ENCODE measurements around the gene CASP14. TPM values are rescaled to one million over a fixed set of nuclear protein-coding genes. Genes with fewer than 3 reads are reported as not detected.

CASP14 gene
- total and polyA plus RNA-seq, 2 of the 8 experiments (the other 6 are each of a cell fraction or from before 2014, with no cell fraction given): not detected

DNA sequence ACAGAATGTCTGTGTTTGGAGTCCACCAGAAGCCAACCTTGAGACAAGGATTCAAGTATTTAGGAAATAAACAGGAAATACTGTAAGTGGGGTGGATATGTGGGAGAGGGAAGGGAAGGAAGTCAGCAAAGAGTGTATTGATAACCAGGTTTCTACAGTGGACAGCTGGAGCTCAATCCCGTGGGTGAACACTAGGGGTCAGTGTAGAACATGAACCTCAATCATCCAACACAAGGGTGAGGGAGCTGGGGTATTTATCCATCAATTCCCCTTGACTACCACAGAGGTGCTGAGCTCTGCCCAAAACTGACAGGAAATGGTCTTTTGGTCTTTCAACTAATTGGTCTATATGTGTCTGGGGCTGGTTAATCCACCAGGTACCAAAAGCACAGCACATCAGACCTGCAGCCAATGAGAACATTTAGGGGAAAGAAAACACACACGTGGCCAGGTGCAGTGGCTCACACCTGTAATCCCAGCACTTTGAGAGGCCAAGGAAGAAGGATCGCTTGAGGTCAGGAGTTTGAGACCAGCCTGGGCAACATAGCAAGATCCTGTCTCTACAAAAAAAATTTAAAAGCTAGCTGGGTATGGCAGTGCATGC, 52.3 kb downstream of the CASP14 start:
- peak; percentile 92 for FAIRE-seq
- Histone ChIP-seq H3K23ac (ENCODE audit: insufficient read length) (no peak overlapping the region), H3K27ac (ENCODE audit: low read depth, low read length) (no peak overlapping the region)

More for the DNA sequence above, 52.3 kb downstream of the CASP14 start:
- no peak overlapping the region for H2BK12ac ChIP-seq (ENCODE audit: low read depth, low read length)
- peak overlapping the region; percentile 40; the same call in 1 of the 2 replicates for H2BK15ac ChIP-seq (ENCODE audit: low read length)
- H3K4me3 ChIP-seq (ENCODE audit: extremely low read depth in 1 of 4, insufficient read depth in 2 of 4, low read depth in 3 of 4, low read length in 4 of 4): no peak overlapping the region
- H3K4ac ChIP-seq (replicated peaks; ENCODE audit: insufficient read length, low read depth, low read length): no peak overlapping the region
- no peak overlapping the region for H2BK5ac ChIP-seq (ENCODE audit: low read depth, low read length)
- no peak overlapping the region for H2BK120ac ChIP-seq (replicated peaks; ENCODE audit: low read depth, low read length)
- H3K27me3 ChIP-seq (replicated peaks in 1 of 4; ENCODE audit: control insufficient read depth in 3 of 4, extremely low read depth in 1 of 4, insufficient read depth in 3 of 4, low read length in 3 of 4): no peaks in the 10 kb centered on the region
- no peak overlapping the region for H3K18ac ChIP-seq (ENCODE audit: extremely low read depth, low read length)
- no peak overlapping the region for H4K5ac ChIP-seq (ENCODE audit: insufficient read length, low read depth, low read length)
- H3K23me2 ChIP-seq (ENCODE audit: low read depth, low read length): peaks cover under 1% of the 10 kb centered on the region; the same call in 1 of the 2 replicates
- H3K36me3 ChIP-seq (ENCODE audit: control insufficient read depth in 2 of 4, insufficient read depth in 4 of 4, low read length in 3 of 4): no peaks in the 10 kb centered on the region
- H2AK5ac ChIP-seq (ENCODE audit: low read depth, low read length): no peak overlapping the region
- H3K14ac ChIP-seq (ENCODE audit: insufficient read length): no peak overlapping the region
- TF ChIP-seq CREB1 (IDR thresholded peaks at IDR 0.05) (no peak), RFX5 (IDR thresholded peaks at IDR 0.05; ENCODE audit: borderline replicate concordance, low read depth, low read length) (peak; percentile 61; the same call in 1 of the 2 replicates), CTBP2 (IDR thresholded peaks at IDR 0.05; ENCODE audit: borderline replicate concordance, insufficient read depth, insufficient read length, low read length) (no peak), CTCF (IDR thresholded peaks at IDR 0.05; ENCODE audit: control extremely low read depth in 1 of 3, insufficient read depth in 1 of 3, low read depth in 1 of 3, low read length in 3 of 3) (peak; percentile 56 to 87 (median 74)), GTF2F1 (IDR thresholded peaks at IDR 0.05; ENCODE audit: borderline replicate concordance, low read depth, low read length) (no peak), RAD21 (IDR thresholded peaks at IDR 0.05 in 1 of 2, conservative IDR thresholded peaks at IDR 0.05 in 1 of 2; ENCODE audit: low read depth in 2 of 2, low read length in 2 of 2) (peak; percentile 67 to 68)
- DNase-seq (ENCODE audit: low read depth in 1 of 2, low spot score in 2 of 2): peak in 1 of 2 experiments; percentile 87
- no peak overlapping the region for H3K4me2 ChIP-seq (ENCODE audit: insufficient read depth in 1 of 2, low read depth in 2 of 2, low read length in 2 of 2)
- H4K8ac ChIP-seq (ENCODE audit: extremely low read depth, insufficient read depth, low read length): no peak overlapping the region
- no peaks in the 10 kb centered on the region for H3K79me1 ChIP-seq (ENCODE audit: low read depth, low read length)
- no peaks in the 10 kb centered on the region for H3K4me1 ChIP-seq (replicated peaks in 1 of 4; ENCODE audit: control insufficient read depth in 3 of 4, insufficient read depth in 4 of 4, low read length in 3 of 4)
- 49% methylated on average over 3 of the region's 3 CpGs; no CpG with 5 or more reads in 1 of the 2 experiments for WGBS, 2 experiments (ENCODE audit: extremely low coverage in 1 of 2, insufficient coverage in 1 of 2, insufficient read length in 1 of 2, insufficient replicate concordance in 2 of 2, low coverage in 1 of 2, low lambda C conversion rate in 2 of 2, missing lambda C conversion rate in 1 of 2)
- H3K9ac ChIP-seq (replicated peaks in 1 of 4; ENCODE audit: extremely low read depth in 1 of 4, low read depth in 3 of 4, low read length in 3 of 4): no peak overlapping the region
- H4K91ac ChIP-seq (replicated peaks; ENCODE audit: insufficient read length, low read length): no peak overlapping the region
- H3K79me2 ChIP-seq (ENCODE audit: control insufficient read depth in 1 of 2, insufficient read depth in 2 of 2, low read length in 2 of 2): no peaks in the 10 kb centered on the region
- peaks cover 4 to 15% of the 10 kb centered on the region in 2 experiments; a peak in 3 of 4 replicates for H3K9me3 ChIP-seq (ENCODE audit: insufficient read depth in 2 of 2, low read depth in 1 of 2, low read length in 1 of 2)
- no peak overlapping the region for H3K56ac ChIP-seq (replicated peaks; ENCODE audit: insufficient read length, low read depth, low read length)
- ChIA-PET POLR2A (ENCODE audit: partially characterized antibody) (interaction anchor here (0.8 to 2.0 kb wide), 2 partner anchors 9 to 132 kb away, joined by 3 to 4 read pairs; no protein-coding TSS in a partner anchor), CTCF (ENCODE audit: partially characterized antibody) (interaction anchor here (0.5 to 8.0 kb wide), 39 partner anchors 10 to 1322 kb away, joined by 3 to 120 read pairs (median 4); partner anchors contain the start of gene OR1I1)
- H2BK20ac ChIP-seq (ENCODE audit: low read length): no peak overlapping the region
- H2AFZ ChIP-seq (ENCODE audit: low read length): no peak overlapping the region
- no peaks in the 10 kb centered on the region for H4K20me1 ChIP-seq (replicated peaks in 1 of 2; ENCODE audit: control insufficient read depth in 1 of 2, insufficient read depth in 2 of 2, low read length in 2 of 2)
